Measurements from ENCODE around the gene RAB11FIP4. TPM values are rescaled to one million over a fixed set of nuclear protein-coding genes. Genes with fewer than 3 reads are reported as not detected.

Gene RAB11FIP4
- total and polyA plus RNA-seq, 2 donors (not counting 3 experiments of a cell fraction or from before 2014, with no cell fraction given), result 0.08 to 0.38 TPM

DNA sequence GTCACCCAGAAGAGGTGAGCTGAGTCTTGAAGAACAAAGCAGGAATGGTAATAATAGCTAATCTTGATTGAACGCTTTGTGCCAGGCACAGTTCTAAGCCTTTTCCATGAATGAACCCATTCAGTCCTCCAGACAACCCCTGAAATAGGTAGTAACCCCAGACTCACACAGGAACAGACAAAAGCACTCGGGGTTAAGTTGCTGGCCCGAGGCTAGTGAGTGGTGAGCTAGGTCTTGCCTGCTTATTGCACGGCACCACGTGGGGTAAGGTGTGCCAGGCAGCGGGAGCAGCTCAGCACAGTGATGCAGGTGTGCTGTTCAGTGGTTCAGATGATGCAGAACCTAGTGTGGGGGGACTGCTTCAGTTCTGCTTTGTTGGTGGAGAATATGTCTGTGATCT is 181.6 kb downstream of the RAB11FIP4 start:
- H3K4me1 ChIP-seq (ENCODE audit: control insufficient read depth, extremely low read depth, insufficient read depth, low read length), result no peaks in the 10 kb centered on the region
- BruUV-seq (replicated peaks), result no TSS peak
- H3K36me3 ChIP-seq (ENCODE audit: control insufficient read depth in 2 of 2, extremely low read depth in 1 of 2, insufficient read depth in 2 of 2, low read length in 2 of 2), result peaks cover 9 to 11% of the 10 kb centered on the region in 2 experiments
- no peaks in the 10 kb centered on the region for H3K9me3 ChIP-seq (replicated peaks; ENCODE audit: control insufficient read depth, insufficient read depth, low read length)
- DNase-seq (ENCODE audit: low read depth, low spot score) (no peak), FAIRE-seq (no peak)
- dilution Hi-C loops (cut with MboI; ENCODE audit: extremely low pct_ligation_motif_present, low sequenced_read_pairs), result no loop called here
- H3K79me2 ChIP-seq (ENCODE audit: control insufficient read depth, insufficient read depth, low read length), result peaks cover 81% of the 10 kb centered on the region
- no peak overlapping the region for H3K9ac ChIP-seq (replicated peaks; ENCODE audit: extremely low read depth, insufficient read depth, low read length)
- no peaks in the 10 kb centered on the region for H3K9me1 ChIP-seq (replicated peaks; ENCODE audit: control insufficient read depth, extremely low read depth, insufficient read depth, low read length)
- CTCF ChIA-PET, result interaction anchor here (1.9 to 2.9 kb wide), 2 partner anchors 12 to 270 kb away, joined by 5 to 14 read pairs; no protein-coding TSS in a partner anchor
- H3K27me3 ChIP-seq (ENCODE audit: control insufficient read depth in 2 of 2, insufficient read depth in 2 of 2, low read length in 2 of 2), result no peaks in the 10 kb centered on the region
- no peak overlapping the region for H3K4me3 ChIP-seq (replicated peaks in 1 of 3; ENCODE audit: insufficient read depth in 1 of 3, low read depth in 1 of 3, low read length in 3 of 3)
- H2AFZ ChIP-seq (ENCODE audit: low read depth, low read length), result no peak overlapping the region
- H3K4me2 ChIP-seq (ENCODE audit: insufficient read depth, low read length), result no peak overlapping the region
- intact Hi-C loops (cut with micrococcal nuclease), result no loop called here
- peaks cover 2% of the 10 kb centered on the region for H4K20me1 ChIP-seq (replicated peaks; ENCODE audit: control insufficient read depth, extremely low read depth, insufficient read depth, low read length)
- no peak overlapping the region for H3K27ac ChIP-seq (ENCODE audit: insufficient read depth, low read depth, low read length)
- POLR2A ChIA-PET, result interaction anchor here (0.6 kb wide), 1 partner anchor 22 kb away, joined by 3 read pairs; no protein-coding TSS in a partner anchor
- TF ChIP-seq, protein P1, sequence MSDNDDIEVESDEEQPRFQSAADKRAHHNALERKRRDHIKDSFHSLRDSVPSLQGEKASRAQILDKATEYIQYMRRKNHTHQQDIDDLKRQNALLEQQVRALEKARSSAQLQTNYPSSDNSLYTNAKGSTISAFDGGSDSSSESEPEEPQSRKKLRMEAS (IDR thresholded peaks at IDR 0.05; ENCODE audit: insufficient read depth, insufficient read length), result no peak
- TF ChIP-seq EZH2 (IDR thresholded peaks at IDR 0.05; ENCODE audit: borderline replicate concordance, low read depth, low read length, severe bottlenecking) (no peak), JUN (IDR thresholded peaks at IDR 0.05; ENCODE audit: borderline replicate concordance, insufficient read depth, insufficient read length, low read depth) (no peak), FOS (IDR thresholded peaks at IDR 0.05; ENCODE audit: borderline replicate concordance, insufficient read depth, low read length) (no peak), POLR2A (IDR thresholded peaks at IDR 0.05; ENCODE audit: low read depth, low read length) (no peak), POLR2AphosphoS5 (IDR thresholded peaks at IDR 0.05; ENCODE audit: insufficient read depth, low read depth, low read length) (no peak), MYC (IDR thresholded peaks at IDR 0.05; ENCODE audit: low read depth, low read length) (no peak), GATA2 (IDR thresholded peaks at IDR 0.05; ENCODE audit: insufficient read depth, insufficient read length, low read depth, low read length) (no peak)
- TF ChIP-seq, protein P2, sequence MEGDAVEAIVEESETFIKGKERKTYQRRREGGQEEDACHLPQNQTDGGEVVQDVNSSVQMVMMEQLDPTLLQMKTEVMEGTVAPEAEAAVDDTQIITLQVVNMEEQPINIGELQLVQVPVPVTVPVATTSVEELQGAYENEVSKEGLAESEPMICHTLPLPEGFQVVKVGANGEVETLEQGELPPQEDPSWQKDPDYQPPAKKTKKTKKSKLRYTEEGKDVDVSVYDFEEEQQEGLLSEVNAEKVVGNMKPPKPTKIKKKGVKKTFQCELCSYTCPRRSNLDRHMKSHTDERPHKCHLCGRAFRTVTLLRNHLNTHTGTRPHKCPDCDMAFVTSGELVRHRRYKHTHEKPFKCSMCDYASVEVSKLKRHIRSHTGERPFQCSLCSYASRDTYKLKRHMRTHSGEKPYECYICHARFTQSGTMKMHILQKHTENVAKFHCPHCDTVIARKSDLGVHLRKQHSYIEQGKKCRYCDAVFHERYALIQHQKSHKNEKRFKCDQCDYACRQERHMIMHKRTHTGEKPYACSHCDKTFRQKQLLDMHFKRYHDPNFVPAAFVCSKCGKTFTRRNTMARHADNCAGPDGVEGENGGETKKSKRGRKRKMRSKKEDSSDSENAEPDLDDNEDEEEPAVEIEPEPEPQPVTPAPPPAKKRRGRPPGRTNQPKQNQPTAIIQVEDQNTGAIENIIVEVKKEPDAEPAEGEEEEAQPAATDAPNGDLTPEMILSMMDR (IDR thresholded peaks at IDR 0.05; ENCODE audit: extremely low read depth in 1 of 2, insufficient read depth in 1 of 2, low read depth in 1 of 2, low read length in 2 of 2), result no peak
